ENCODE data around the gene ANTXR1. TPM values are rescaled to one million over a fixed set of nuclear protein-coding genes. Genes with fewer than 3 reads are reported as not detected.

The ANTXR1 gene
- total RNA-seq, 1 experiment from 2014 or later = 25.7 TPM

- no peak overlapping the region for H3K27ac ChIP-seq (ENCODE audit: low read depth, low read length)
- no peak overlapping the region for H2AFZ ChIP-seq (ENCODE audit: low read depth, low read length, poor library complexity, severe bottlenecking)
- H3K4me1 ChIP-seq (ENCODE audit: control insufficient read depth in 1 of 2, insufficient read depth in 2 of 2, low read length in 2 of 2) = no peaks in the 10 kb centered on the region
- CTCF ChIA-PET = no interaction called here
- no peaks in the 10 kb centered on the region for H3K27me3 ChIP-seq (ENCODE audit: insufficient read depth, low read length)
- H3K4me2 ChIP-seq (ENCODE audit: low read length) = no peak overlapping the region
- no peaks in the 10 kb centered on the region for H3K36me3 ChIP-seq (ENCODE audit: control insufficient read depth in 1 of 2, insufficient read depth in 2 of 2, low read length in 2 of 2)
- RAD21 ChIA-PET (ENCODE audit: low non-redundant PET in 1 of 2, low total read pairs in 2 of 2, uncharacterized antibody in 2 of 2, unreplicated experiment in 2 of 2) = no interaction called here
- no peak overlapping the region for H3K9ac ChIP-seq (ENCODE audit: low read length)
- ATAC-seq (no peak), DNase-seq (ENCODE audit: low read depth, low spot score) (no peak)
- TF ChIP-seq SP1 (IDR thresholded peaks at IDR 0.05; ENCODE audit: low read depth) (no peak), POLR2A (IDR thresholded peaks at IDR 0.05; ENCODE audit: borderline replicate concordance, extremely low read depth, insufficient read depth, insufficient read length) (no peak), CEBPB (IDR thresholded peaks at IDR 0.05; ENCODE audit: low read depth) (no peak), SIN3A (IDR thresholded peaks at IDR 0.05; ENCODE audit: low read depth) (no peak), REST (IDR thresholded peaks at IDR 0.05; ENCODE audit: low read depth) (no peak), EZH2phosphoT487 (IDR thresholded peaks at IDR 0.05; ENCODE audit: borderline replicate concordance) (no peak), YY1 (IDR thresholded peaks at IDR 0.05; ENCODE audit: extremely low read depth, insufficient replicate concordance, low read depth, low read length) (no peak), EZH2 (IDR thresholded peaks at IDR 0.05) (no peak), ZFX (IDR thresholded peaks at IDR 0.05) (no peak), JUND (IDR thresholded peaks at IDR 0.05) (no peak), EGR1 (IDR thresholded peaks at IDR 0.05; ENCODE audit: low read depth) (no peak), SRF (IDR thresholded peaks at IDR 0.05; ENCODE audit: low read depth) (no peak), POLR2AphosphoS5 (IDR thresholded peaks at IDR 0.05; ENCODE audit: low read depth, low read length) (no peak), CBX3 (IDR thresholded peaks at IDR 0.05; ENCODE audit: low read depth) (no peak)
- TF ChIP-seq, protein P1, sequence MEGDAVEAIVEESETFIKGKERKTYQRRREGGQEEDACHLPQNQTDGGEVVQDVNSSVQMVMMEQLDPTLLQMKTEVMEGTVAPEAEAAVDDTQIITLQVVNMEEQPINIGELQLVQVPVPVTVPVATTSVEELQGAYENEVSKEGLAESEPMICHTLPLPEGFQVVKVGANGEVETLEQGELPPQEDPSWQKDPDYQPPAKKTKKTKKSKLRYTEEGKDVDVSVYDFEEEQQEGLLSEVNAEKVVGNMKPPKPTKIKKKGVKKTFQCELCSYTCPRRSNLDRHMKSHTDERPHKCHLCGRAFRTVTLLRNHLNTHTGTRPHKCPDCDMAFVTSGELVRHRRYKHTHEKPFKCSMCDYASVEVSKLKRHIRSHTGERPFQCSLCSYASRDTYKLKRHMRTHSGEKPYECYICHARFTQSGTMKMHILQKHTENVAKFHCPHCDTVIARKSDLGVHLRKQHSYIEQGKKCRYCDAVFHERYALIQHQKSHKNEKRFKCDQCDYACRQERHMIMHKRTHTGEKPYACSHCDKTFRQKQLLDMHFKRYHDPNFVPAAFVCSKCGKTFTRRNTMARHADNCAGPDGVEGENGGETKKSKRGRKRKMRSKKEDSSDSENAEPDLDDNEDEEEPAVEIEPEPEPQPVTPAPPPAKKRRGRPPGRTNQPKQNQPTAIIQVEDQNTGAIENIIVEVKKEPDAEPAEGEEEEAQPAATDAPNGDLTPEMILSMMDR (IDR thresholded peaks at IDR 0.05 in 2 of 3, conservative IDR thresholded peaks at IDR 0.05 in 1 of 3; ENCODE audit: borderline replicate concordance in 1 of 3, insufficient read depth in 1 of 3, low read depth in 2 of 3, low read length in 2 of 3) = no peak
- TF ChIP-seq, protein P2, sequence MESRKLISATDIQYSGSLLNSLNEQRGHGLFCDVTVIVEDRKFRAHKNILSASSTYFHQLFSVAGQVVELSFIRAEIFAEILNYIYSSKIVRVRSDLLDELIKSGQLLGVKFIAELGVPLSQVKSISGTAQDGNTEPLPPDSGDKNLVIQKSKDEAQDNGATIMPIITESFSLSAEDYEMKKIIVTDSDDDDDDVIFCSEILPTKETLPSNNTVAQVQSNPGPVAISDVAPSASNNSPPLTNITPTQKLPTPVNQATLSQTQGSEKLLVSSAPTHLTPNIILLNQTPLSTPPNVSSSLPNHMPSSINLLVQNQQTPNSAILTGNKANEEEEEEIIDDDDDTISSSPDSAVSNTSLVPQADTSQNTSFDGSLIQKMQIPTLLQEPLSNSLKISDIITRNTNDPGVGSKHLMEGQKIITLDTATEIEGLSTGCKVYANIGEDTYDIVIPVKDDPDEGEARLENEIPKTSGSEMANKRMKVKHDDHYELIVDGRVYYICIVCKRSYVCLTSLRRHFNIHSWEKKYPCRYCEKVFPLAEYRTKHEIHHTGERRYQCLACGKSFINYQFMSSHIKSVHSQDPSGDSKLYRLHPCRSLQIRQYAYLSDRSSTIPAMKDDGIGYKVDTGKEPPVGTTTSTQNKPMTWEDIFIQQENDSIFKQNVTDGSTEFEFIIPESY (IDR thresholded peaks at IDR 0.05; ENCODE audit: extremely low read depth, insufficient replicate concordance, low read length) = no peak
- TF ChIP-seq, protein P3, sequence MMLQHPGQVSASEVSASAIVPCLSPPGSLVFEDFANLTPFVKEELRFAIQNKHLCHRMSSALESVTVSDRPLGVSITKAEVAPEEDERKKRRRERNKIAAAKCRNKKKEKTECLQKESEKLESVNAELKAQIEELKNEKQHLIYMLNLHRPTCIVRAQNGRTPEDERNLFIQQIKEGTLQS (IDR thresholded peaks at IDR 0.05) = no peak
- no TSS peak for BruUV-seq (replicated peaks)
- intact Hi-C loops (cut with micrococcal nuclease) = no loop called here
- no peaks in the 10 kb centered on the region for H4K20me1 ChIP-seq (ENCODE audit: insufficient read depth)
- no peaks in the 10 kb centered on the region for H3K9me3 ChIP-seq (ENCODE audit: control insufficient read depth in 1 of 2, insufficient read depth in 1 of 2, low read depth in 1 of 2, low read length in 2 of 2)
- no peaks in the 10 kb centered on the region for H3K79me2 ChIP-seq (ENCODE audit: insufficient read depth, low read length)
- H3K9me2 ChIP-seq (ENCODE audit: insufficient read depth) = no peaks in the 10 kb centered on the region
- POLR2A ChIA-PET = no interaction called here
- H3K4me3 ChIP-seq (replicated peaks in 1 of 2; ENCODE audit: low read depth in 1 of 2, low read length in 2 of 2) = no peak overlapping the region
Observed at GRCh38 chr2:69111076-69111475, 98.1 kb downstream of the ANTXR1 start.

Measured in HCT116 (cell line).